ENCODE data around the gene ZNF594. TPM values are rescaled to one million over a fixed set of nuclear protein-coding genes. Genes with fewer than 3 reads are reported as not detected.
"Not testable (repeated sequence)": the region's sequence is repeated elsewhere in the genome, so short reads cannot be mapped to it uniquely, and the experiment has no call there.

ZNF594 gene
- total RNA-seq, 4 donors from 2014 or later = 1.1 to 6.7 (median 2.9) TPM

DNA sequence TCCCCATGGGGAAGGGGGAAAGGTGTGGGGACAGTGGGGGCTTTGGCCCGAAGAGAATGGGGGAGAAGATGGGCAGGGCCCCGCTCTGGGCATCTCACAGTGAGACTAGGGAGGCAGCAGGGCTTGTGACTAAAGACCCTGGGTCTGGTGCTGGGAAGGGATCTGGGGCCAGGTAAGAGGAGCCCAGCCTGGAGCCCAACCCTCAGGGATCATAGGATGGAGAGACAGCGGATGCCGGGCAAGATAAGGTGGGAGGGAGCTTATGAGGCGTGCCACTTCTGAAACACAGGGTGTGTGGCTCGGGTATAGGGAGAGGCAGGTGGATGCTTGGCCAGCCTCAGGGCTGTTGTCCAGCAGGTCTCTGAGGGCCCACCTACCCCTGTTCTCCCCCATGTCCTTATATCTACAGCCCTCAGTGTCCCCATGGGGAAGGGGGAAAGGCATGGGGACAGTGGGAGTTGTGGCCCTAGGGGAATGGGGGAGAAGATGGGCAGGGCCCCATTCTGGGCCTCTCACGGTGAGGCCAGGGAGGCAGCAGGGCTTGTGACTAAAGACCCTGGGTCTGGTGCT is 60.4 kb downstream of the ZNF594 start:
- Histone ChIP-seq H3K4me3 (no peak overlapping the region), H3K27me3 (no peaks in the 10 kb centered on the region), H3K4me1 (no peaks in the 10 kb centered on the region), H3K27ac (no peak overlapping the region), H3K36me3 (no peaks in the 10 kb centered on the region), H3K9me3 (no peaks in the 10 kb centered on the region)
- no peak for ATAC-seq
- no peak for DNase-seq
- in situ Hi-C loops (cut with MboI; ENCODE audit: low sequenced_read_pairs in 4 of 4) (no loop called here), intact Hi-C loops (cut with DNase I; ENCODE audit: low total_unique reads) (no loop called here)
- no peak for TF ChIP-seq POLR2A (IDR thresholded peaks at IDR 0.05)
- TF ChIP-seq, protein P1, sequence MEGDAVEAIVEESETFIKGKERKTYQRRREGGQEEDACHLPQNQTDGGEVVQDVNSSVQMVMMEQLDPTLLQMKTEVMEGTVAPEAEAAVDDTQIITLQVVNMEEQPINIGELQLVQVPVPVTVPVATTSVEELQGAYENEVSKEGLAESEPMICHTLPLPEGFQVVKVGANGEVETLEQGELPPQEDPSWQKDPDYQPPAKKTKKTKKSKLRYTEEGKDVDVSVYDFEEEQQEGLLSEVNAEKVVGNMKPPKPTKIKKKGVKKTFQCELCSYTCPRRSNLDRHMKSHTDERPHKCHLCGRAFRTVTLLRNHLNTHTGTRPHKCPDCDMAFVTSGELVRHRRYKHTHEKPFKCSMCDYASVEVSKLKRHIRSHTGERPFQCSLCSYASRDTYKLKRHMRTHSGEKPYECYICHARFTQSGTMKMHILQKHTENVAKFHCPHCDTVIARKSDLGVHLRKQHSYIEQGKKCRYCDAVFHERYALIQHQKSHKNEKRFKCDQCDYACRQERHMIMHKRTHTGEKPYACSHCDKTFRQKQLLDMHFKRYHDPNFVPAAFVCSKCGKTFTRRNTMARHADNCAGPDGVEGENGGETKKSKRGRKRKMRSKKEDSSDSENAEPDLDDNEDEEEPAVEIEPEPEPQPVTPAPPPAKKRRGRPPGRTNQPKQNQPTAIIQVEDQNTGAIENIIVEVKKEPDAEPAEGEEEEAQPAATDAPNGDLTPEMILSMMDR (IDR thresholded peaks at IDR 0.05 in 4 of 5, conservative IDR thresholded peaks at IDR 0.05 in 1 of 5) = no peak

DNA sequence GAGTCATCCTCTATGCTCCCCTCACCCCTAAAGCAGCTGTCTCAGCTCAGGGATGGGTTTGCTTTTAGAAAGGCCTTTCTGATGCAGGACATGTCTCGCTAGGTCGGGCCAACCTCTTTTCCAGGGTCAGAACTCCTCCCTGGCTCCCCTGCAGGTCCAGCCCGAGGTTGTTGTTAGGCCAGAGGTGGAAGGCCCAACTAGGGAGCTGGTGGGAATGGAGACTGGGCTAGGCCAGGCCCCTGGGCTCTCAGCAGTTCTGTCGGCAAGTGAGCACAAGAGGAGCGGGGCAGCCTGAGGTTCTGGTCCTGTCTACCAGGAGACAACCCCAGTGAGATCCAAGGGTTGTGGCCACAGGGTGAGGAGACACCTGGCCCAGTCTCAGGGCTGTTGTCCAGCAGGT is 61.0 kb downstream of the ZNF594 start:
- intact Hi-C loops (cut with DNase I; ENCODE audit: low total_unique reads); H3K4me3 ChIP-seq; H3K4me1 ChIP-seq; H3K36me3 ChIP-seq; in situ Hi-C loops (cut with MboI; ENCODE audit: low sequenced_read_pairs in 4 of 4); H3K27me3 ChIP-seq; H3K9me3 ChIP-seq; DNase-seq; ATAC-seq; H3K27ac ChIP-seq: not testable (repeated sequence)

DNA sequence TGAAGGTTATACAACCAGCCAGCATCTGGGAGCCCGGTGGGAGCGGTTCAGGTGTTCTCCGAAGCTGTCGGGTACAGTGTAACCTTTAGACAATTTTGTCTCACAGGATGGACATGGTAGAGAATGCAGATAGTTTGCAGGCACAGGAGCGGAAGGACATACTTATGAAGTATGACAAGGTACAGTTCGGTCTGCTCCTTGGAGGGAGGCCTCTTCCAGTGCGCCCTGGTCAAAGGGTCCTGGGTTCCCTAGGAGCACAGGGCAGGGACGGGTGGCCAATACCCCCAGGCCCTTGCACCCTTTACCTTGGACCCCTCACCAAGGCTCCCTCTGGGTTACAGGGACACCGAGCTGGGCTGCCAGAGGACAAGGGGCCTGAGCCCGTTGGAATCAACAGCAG is 61.4 kb downstream of the ZNF594 start:
- H3K27ac ChIP-seq; H3K36me3 ChIP-seq; ATAC-seq; H3K4me3 ChIP-seq; H3K9me3 ChIP-seq; H3K4me1 ChIP-seq; intact Hi-C loops (cut with DNase I; ENCODE audit: low total_unique reads); in situ Hi-C loops (cut with MboI; ENCODE audit: low sequenced_read_pairs in 4 of 4); H3K27me3 ChIP-seq; DNase-seq: not testable (repeated sequence)

GRCh38 chr17:5129770-5130169 is 61.9 kb downstream of the ZNF594 start:
- ATAC-seq; H3K36me3 ChIP-seq; DNase-seq; in situ Hi-C loops (cut with MboI; ENCODE audit: low sequenced_read_pairs in 4 of 4); H3K27ac ChIP-seq; H3K4me3 ChIP-seq; H3K4me1 ChIP-seq; intact Hi-C loops (cut with DNase I; ENCODE audit: low total_unique reads); H3K27me3 ChIP-seq; H3K9me3 ChIP-seq: not testable (repeated sequence)

Other genes starting within 250 kb of the ZNF594 start
- 100 to 1,000 TPM; 304 to 750 (median 599) TPM for gene PFN1, start 243.3 kb downstream of the ZNF594 start, total RNA-seq
- 1,000 to 10,000 TPM; 1,434 to 5,473 (median 3,204) TPM for gene ENO3, start 240.7 kb downstream of the ZNF594 start, total RNA-seq
- gene SPAG7, start 224.1 kb downstream of the ZNF594 start, total RNA-seq = 100 to 1,000 TPM in 1 of 4 donors, 10 to 100 TPM in 3; 78.6 to 114 (median 91.0) TPM
- gene CAMTA2, start 204.2 kb downstream of the ZNF594 start, total RNA-seq = 10 to 100 TPM; 19.1 to 46.4 (median 36.4) TPM
- gene INCA1, start 194.3 kb downstream of the ZNF594 start, total RNA-seq = 1 to 10 TPM; 1.9 to 5.7 (median 4.3) TPM
- 100 to 1,000 TPM; 327 to 543 (median 393) TPM for gene KIF1C, start 193.9 kb downstream of the ZNF594 start, total RNA-seq
- not detected for gene SLC52A1, start 156.4 kb downstream of the ZNF594 start, total RNA-seq
- 10 to 100 TPM in 1 of 4 donors, 1 to 10 TPM in 3; 6.1 to 11.4 (median 7.6) TPM for gene ZFP3, start 113.4 kb downstream of the ZNF594 start, total RNA-seq
- 10 to 100 TPM in 1 of 4 donors, 1 to 10 TPM in 3; 5.8 to 13.5 (median 7.7) TPM for gene ZNF232, start 80.0 kb downstream of the ZNF594 start, total RNA-seq
- under 1 TPM; 0.26 to 0.97 (median 0.63) TPM for gene USP6, start 75.8 kb downstream of the ZNF594 start, total RNA-seq
- 1 to 10 TPM in 1 of 4 donors, under 1 TPM in 3; 0.27 to 1.8 (median 0.37) TPM for gene SCIMP, start 43.0 kb upstream of the ZNF594 start, total RNA-seq
- gene RABEP1, start 90.4 kb upstream of the ZNF594 start, total RNA-seq = 10 to 100 TPM; 55.4 to 94.8 (median 87.2) TPM
- 100 to 1,000 TPM; 140 to 197 (median 166) TPM for gene NUP88, start 227.8 kb upstream of the ZNF594 start, total RNA-seq
- gene RPAIN, start 228.3 kb upstream of the ZNF594 start, total RNA-seq = 10 to 100 TPM; 45.3 to 66.7 (median 53.7) TPM
- gene C1QBP, start 247.3 kb upstream of the ZNF594 start, total RNA-seq = 100 to 1,000 TPM; 102 to 200 (median 134) TPM